Posterior cingulate gyrus (tissue), 11 donors: ENCODE results near the gene ZSWIM6.
A peak's percentile ranks its signal among the peaks of the same experiment; 100 is the strongest.

ENCODE experiments used
- DNase-seq, 10 donors: peaks; one replicate each; pipeline versions ENCODE4 v3.0.0 to v3.0.0-alpha.2; 2020 to 2021; ENCODE audit warnings: mixed read lengths in 3 of 10
- intact Hi-C: fragments of 100-400 bp; cut with DNase I; formaldehyde crosslinking; loops from one replicate; pipeline ENCODE4 v1.15.1; 2023

ZSWIM6 gene

GRCh38 chr5:61466017-61466416, 134.0 kb downstream of the ZSWIM6 start:
- no peak for DNase-seq
- intact Hi-C loops = no loop called here

- intact Hi-C loops = no loop called here
- DNase-seq = no peak
Observed at GRCh38 chr5:61467766-61468482, 135.9 kb downstream of the ZSWIM6 start.

- no peak for DNase-seq
- intact Hi-C loops = no loop called here
Observed at GRCh38 chr5:61468483-61468865, 136.4 kb downstream of the ZSWIM6 start.

GRCh38 chr5:61471352-61471751, 139.3 kb downstream of the ZSWIM6 start:
- intact Hi-C loops = no loop called here
- DNase-seq = no peak

GRCh38 chr5:61472172-61472958, 140.3 kb downstream of the ZSWIM6 start:
- no peak for DNase-seq
- intact Hi-C loops = no loop called here

GRCh38 chr5:61474746-61475145, 142.7 kb downstream of the ZSWIM6 start:
- DNase-seq = no peak
- intact Hi-C loops = no loop called here

GRCh38 chr5:61477788-61478187, 145.7 kb downstream of the ZSWIM6 start:
- DNase-seq = no peak
- intact Hi-C loops = no loop called here

GRCh38 chr5:61479850-61480614, 148.0 kb downstream of the ZSWIM6 start:
- no peak for DNase-seq

GRCh38 chr5:61482980-61483379, 150.9 kb downstream of the ZSWIM6 start:
- no peak for DNase-seq
- intact Hi-C loops = no loop called here

More at GRCh38 chr5:61479850-61480614, 148.0 kb downstream of the ZSWIM6 start:
- intact Hi-C loops = no loop called here

- intact Hi-C loops = no loop called here
- no peak for DNase-seq
Observed at GRCh38 chr5:61486476-61486875, 154.4 kb downstream of the ZSWIM6 start.

- intact Hi-C loops = no loop called here
- DNase-seq = no peak
Observed at GRCh38 chr5:61489574-61489973, 157.5 kb downstream of the ZSWIM6 start.

GRCh38 chr5:61491861-61492260, 159.8 kb downstream of the ZSWIM6 start:
- intact Hi-C loops = no loop called here

GRCh38 chr5:61493973-61494372, 161.9 kb downstream of the ZSWIM6 start:
- no peak for DNase-seq
- intact Hi-C loops = no loop called here

More at GRCh38 chr5:61491861-61492260, 159.8 kb downstream of the ZSWIM6 start:
- DNase-seq = no peak

- DNase-seq = no peak
- intact Hi-C loops = no loop called here
Observed at GRCh38 chr5:61496446-61496845, 164.4 kb downstream of the ZSWIM6 start.

GRCh38 chr5:61496860-61497259, 164.8 kb downstream of the ZSWIM6 start:
- intact Hi-C loops = no loop called here
- DNase-seq = no peak

GRCh38 chr5:61498121-61498520, 166.1 kb downstream of the ZSWIM6 start:
- peak in 1 of 10 donors; percentile 10 for DNase-seq
- intact Hi-C loops = no loop called here

GRCh38 chr5:61501971-61502370, 169.9 kb downstream of the ZSWIM6 start:
- no peak for DNase-seq
- intact Hi-C loops = no loop called here

GRCh38 chr5:61504143-61504770, 172.2 kb downstream of the ZSWIM6 start:
- intact Hi-C loops = no loop called here

GRCh38 chr5:61505281-61505680, 173.2 kb downstream of the ZSWIM6 start:
- intact Hi-C loops = no loop called here
- no peak for DNase-seq

More at GRCh38 chr5:61504143-61504770, 172.2 kb downstream of the ZSWIM6 start:
- no peak for DNase-seq

- DNase-seq = no peak
- intact Hi-C loops = no loop called here
Observed at GRCh38 chr5:61507232-61507631, 175.2 kb downstream of the ZSWIM6 start.

- intact Hi-C loops = no loop called here
- DNase-seq = no peak
Observed at GRCh38 chr5:61516946-61517345, 184.9 kb downstream of the ZSWIM6 start.
